Measurements from ENCODE around the gene SLC4A5.
"Not testable (repeated sequence)": the region's sequence is repeated elsewhere in the genome, so short reads cannot be mapped to it uniquely, and the experiment has no call there.

Gene SLC4A5

DNA sequence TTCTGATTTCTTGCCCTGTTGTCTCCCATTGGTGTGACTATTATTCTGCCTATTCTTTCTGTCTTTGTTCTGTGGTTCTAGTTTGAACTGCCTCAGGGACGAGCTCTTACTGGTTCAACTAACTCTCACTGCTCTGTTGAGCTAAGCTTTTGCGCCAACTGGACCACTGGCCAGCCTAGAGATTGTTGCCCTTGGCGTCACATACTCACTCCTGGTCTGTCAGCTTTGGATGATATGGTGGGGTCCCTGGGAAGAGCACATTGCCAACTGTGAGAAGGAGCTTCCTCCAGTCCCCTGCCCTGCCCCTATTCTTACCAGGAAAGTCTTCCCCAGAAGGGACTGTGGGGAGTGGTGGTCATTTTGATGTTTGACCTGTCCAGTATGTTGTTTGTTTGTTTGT lies 138.8 kb downstream of the SLC4A5 start:
- Mint-ChIP-seq H3K9me3 (no peaks in the 10 kb centered on the region), H3K36me3 (peaks cover 100% of the 10 kb centered on the region), H3K27ac (peak overlapping the region; percentile 95), H3K4me3 (peak overlapping the region; percentile 73), H3K4me1 (peaks cover 70% of the 10 kb centered on the region)
- no peak for ATAC-seq
- no peak for DNase-seq (ENCODE audit: low spot score in 2 of 2)

DNA sequence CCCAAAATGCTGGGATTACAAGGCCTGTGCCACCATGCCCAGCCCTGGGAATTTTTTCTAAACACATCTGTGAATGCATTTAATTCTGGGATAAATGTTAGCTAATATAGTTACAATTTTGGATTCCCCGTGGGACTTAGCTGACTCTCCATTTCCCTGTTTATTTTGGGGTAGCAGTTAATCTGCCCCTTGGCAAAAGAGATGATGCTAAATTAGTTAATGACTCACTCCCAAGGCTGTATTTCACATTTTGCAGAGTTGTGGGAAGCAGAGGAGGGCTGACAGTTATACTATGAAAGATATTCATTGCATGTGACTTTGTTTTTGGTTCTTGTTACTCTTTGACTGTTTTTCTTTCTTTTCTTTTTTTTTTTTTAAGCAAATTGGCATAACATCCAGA lies 141.6 kb downstream of the SLC4A5 start:
- peaks cover 69% of the 10 kb centered on the region for H3K4me1 Mint-ChIP-seq
- peak overlapping the region; percentile 100 for H3K27ac Mint-ChIP-seq
- peaks cover 90% of the 10 kb centered on the region for H3K36me3 Mint-ChIP-seq
- no peak for ATAC-seq
- peak overlapping the region; percentile 99 for H3K4me3 Mint-ChIP-seq
- DNase-seq (ENCODE audit: low spot score in 2 of 2) = no peak
- no peaks in the 10 kb centered on the region for H3K9me3 Mint-ChIP-seq

GRCh38 chr2:74201196-74201595 lies 142.0 kb downstream of the SLC4A5 start:
- H3K36me3 Mint-ChIP-seq = peaks cover 86% of the 10 kb centered on the region
- ATAC-seq = no peak
- H3K27ac Mint-ChIP-seq = peak overlapping the region; percentile 100
- no peak for DNase-seq (ENCODE audit: low spot score in 2 of 2)
- peaks cover 65% of the 10 kb centered on the region for H3K4me1 Mint-ChIP-seq
- no peaks in the 10 kb centered on the region for H3K9me3 Mint-ChIP-seq
- H3K4me3 Mint-ChIP-seq = peak overlapping the region; percentile 99

GRCh38 chr2:74199871-74200305 lies 143.3 kb downstream of the SLC4A5 start:
- Mint-ChIP-seq H3K36me3 (peaks cover 73% of the 10 kb centered on the region), H3K27ac (peak overlapping the region; percentile 100), H3K4me1 (peaks cover 52% of the 10 kb centered on the region), H3K4me3 (peak overlapping the region; percentile 99), H3K9me3 (no peaks in the 10 kb centered on the region)
- peak in 1 of 2 donors; percentile 71 for DNase-seq (ENCODE audit: low spot score in 2 of 2)
- ATAC-seq = no peak

DNA sequence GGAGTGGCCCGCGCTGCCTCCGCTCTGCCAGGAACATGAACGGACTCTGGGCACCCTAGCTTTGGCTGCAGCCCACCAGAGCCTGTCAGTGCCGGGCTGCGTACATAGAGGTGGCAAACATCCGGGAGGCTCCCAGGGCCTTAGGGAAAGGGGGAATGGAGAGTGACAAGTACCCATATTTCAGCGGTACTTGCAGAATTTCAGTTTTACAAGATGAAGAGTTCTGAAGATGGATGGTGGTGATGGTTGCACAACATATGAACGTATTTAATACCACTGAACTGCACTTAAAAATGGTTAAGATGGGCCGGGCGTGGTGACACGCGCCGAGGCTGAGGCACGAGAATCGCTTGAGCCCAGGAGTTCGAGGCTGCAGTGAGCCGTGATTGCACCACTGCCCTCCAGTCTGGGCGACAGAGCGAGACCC lies 143.9 kb downstream of the SLC4A5 start:
- DNase-seq (ENCODE audit: low spot score in 2 of 2) (no peak), ATAC-seq (no peak)
- H3K36me3 Mint-ChIP-seq = peaks cover 67% of the 10 kb centered on the region
- peaks cover 46% of the 10 kb centered on the region for H3K4me1 Mint-ChIP-seq
- H3K4me3 Mint-ChIP-seq = peak overlapping the region; percentile 99
- H3K9me3 Mint-ChIP-seq = no peaks in the 10 kb centered on the region
- H3K27ac Mint-ChIP-seq = peak overlapping the region; percentile 100

DNA sequence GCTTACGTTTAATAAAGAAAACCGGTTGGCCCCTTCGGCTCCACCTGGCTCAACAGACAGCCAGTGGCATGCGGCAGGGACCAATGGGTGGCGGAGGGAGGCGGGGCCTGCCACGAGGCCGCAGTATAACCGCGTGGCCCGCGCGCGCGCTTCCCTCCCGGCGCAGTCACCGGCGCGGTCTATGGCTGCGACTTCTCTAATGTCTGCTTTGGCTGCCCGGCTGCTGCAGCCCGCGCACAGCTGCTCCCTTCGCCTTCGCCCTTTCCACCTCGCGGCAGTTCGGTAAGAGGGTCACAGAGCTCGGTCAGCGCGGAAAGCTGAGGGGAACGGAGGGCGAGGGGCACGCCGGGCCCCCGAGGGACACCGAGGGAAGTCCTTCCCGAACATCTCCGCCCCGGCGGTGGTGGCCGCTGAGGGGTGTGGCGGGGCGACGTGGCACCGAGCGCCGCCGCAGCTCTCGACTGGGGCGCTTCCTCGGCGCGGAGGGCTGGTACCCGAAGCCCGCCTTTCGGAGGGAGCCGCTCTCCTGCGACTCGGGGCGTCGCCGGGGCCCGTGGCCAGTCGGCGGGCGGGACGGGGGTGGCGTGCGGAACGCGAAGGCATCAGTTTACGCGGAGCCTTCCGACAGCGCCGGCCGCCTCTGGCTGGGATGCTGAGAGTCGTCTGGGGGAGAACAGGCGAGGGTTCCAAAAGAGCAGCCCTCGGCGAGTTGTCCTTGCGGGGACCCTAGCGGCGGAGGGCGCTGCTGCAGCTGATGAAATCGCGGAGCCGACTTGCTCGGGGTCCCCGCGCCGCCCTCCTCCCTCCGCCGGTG lies 144.5 kb downstream of the SLC4A5 start, which contains the start of gene MTHFD2:
Gene MTHFD2 (plus strand): TSS at position 155 of the 814 bp plus-strand sequence. CDS start 27 bp downstream, at position 182.
- peak within 1 kb of the TSS; percentile 99 for H3K4me3 Mint-ChIP-seq
- H3K4me1 Mint-ChIP-seq = peaks cover 43% of the 10 kb centered on the region
- peak; percentile 94 for ATAC-seq
- H3K36me3 Mint-ChIP-seq = peaks cover 61% of the 10 kb centered on the region
- no peaks in the 10 kb centered on the region for H3K9me3 Mint-ChIP-seq
- peak within 1 kb of the TSS; percentile 100 for H3K27ac Mint-ChIP-seq
- peak; percentile 85 to 96 for DNase-seq (ENCODE audit: low spot score in 2 of 2)

DNA sequence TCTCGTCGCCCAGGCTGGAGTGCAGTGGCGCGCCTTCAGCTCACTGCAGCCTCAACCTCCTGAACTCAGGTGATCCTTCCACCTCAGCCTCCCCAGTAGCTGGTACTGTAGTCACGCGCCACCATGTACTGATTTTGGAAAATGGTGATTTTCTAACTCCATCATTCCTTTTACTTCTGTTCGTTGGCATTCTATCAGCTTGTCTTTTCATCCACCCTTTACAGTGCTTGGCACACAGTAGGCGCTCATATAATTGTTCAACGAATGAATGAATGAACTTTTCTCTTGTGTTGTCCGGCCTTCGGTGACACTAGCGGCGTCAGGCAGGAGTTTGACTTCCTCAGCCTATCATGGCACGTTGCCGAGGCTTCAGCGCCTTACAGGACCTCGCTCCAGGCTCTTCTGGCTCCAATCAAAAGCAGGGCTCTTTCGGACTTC lies 145.2 kb downstream of the SLC4A5 start:
- ATAC-seq (no peak), DNase-seq (ENCODE audit: low spot score in 2 of 2) (no peak)
- Mint-ChIP-seq H3K4me1 (peaks cover 43% of the 10 kb centered on the region), H3K9me3 (no peaks in the 10 kb centered on the region), H3K36me3 (peaks cover 55% of the 10 kb centered on the region), H3K4me3 (peak overlapping the region; percentile 99), H3K27ac (peak overlapping the region; percentile 100)

GRCh38 chr2:74197049-74197448 lies 146.2 kb downstream of the SLC4A5 start:
- H3K27ac Mint-ChIP-seq = no peak overlapping the region
- peaks cover 45% of the 10 kb centered on the region for H3K36me3 Mint-ChIP-seq
- peaks cover 43% of the 10 kb centered on the region for H3K4me1 Mint-ChIP-seq
- ATAC-seq (no peak), DNase-seq (ENCODE audit: low spot score in 2 of 2) (no peak)
- peak overlapping the region; percentile 99 for H3K4me3 Mint-ChIP-seq
- H3K9me3 Mint-ChIP-seq = no peaks in the 10 kb centered on the region

GRCh38 chr2:74194799-74195198 lies 148.4 kb downstream of the SLC4A5 start:
- peaks cover 23% of the 10 kb centered on the region for H3K4me1 Mint-ChIP-seq
- no peak overlapping the region for H3K27ac Mint-ChIP-seq
- ATAC-seq (no peak), DNase-seq (ENCODE audit: low spot score in 2 of 2) (no peak)
- peaks cover 22% of the 10 kb centered on the region for H3K36me3 Mint-ChIP-seq
- no peaks in the 10 kb centered on the region for H3K9me3 Mint-ChIP-seq
- H3K4me3 Mint-ChIP-seq = no peak overlapping the region

- no peaks in the 10 kb centered on the region for H3K4me1 Mint-ChIP-seq
- no peak overlapping the region for H3K27ac Mint-ChIP-seq
- H3K36me3 Mint-ChIP-seq = no peaks in the 10 kb centered on the region
- DNase-seq (ENCODE audit: low spot score in 2 of 2) (no peak), ATAC-seq (no peak)
- no peak overlapping the region for H3K4me3 Mint-ChIP-seq
- H3K9me3 Mint-ChIP-seq = no peaks in the 10 kb centered on the region
Measured at GRCh38 chr2:74191596-74192380, 151.4 kb downstream of the SLC4A5 start.

- Mint-ChIP-seq H3K4me3 (no peak overlapping the region), H3K27ac (no peak overlapping the region), H3K9me3 (no peaks in the 10 kb centered on the region), H3K4me1 (peaks cover 11% of the 10 kb centered on the region), H3K36me3 (peaks cover 6% of the 10 kb centered on the region)
- DNase-seq (ENCODE audit: low spot score in 2 of 2) = no peak
- no peak for ATAC-seq
Measured at GRCh38 chr2:74188696-74189095, 154.5 kb downstream of the SLC4A5 start.

- no peak for DNase-seq (ENCODE audit: low spot score in 2 of 2)
- Mint-ChIP-seq H3K36me3 (peaks cover 6% of the 10 kb centered on the region), H3K27ac (no peak overlapping the region), H3K9me3 (no peaks in the 10 kb centered on the region), H3K4me1 (peaks cover 11% of the 10 kb centered on the region), H3K4me3 (no peak overlapping the region)
- ATAC-seq = no peak
Measured at GRCh38 chr2:74188018-74188601, 155.1 kb downstream of the SLC4A5 start.

- DNase-seq (ENCODE audit: low spot score in 2 of 2); H3K36me3 Mint-ChIP-seq; H3K4me3 Mint-ChIP-seq; ATAC-seq; H3K9me3 Mint-ChIP-seq: not testable (repeated sequence)
- Mint-ChIP-seq H3K4me1 (peaks cover 11% of the 10 kb centered on the region), H3K27ac (peak overlapping the region; percentile 86)
Measured at GRCh38 chr2:74186706-74187105, 156.5 kb downstream of the SLC4A5 start.

- H3K36me3 Mint-ChIP-seq = peaks cover 6% of the 10 kb centered on the region
- H3K27ac Mint-ChIP-seq = peak overlapping the region; percentile 86
- H3K4me1 Mint-ChIP-seq = peaks cover 11% of the 10 kb centered on the region
- ATAC-seq (peak; percentile 95), DNase-seq (ENCODE audit: low spot score in 2 of 2) (peak in 1 of 2 donors; percentile 75)
- H3K9me3 Mint-ChIP-seq = no peaks in the 10 kb centered on the region
- peak overlapping the region; percentile 53 for H3K4me3 Mint-ChIP-seq
Measured at GRCh38 chr2:74186038-74186437, 157.2 kb downstream of the SLC4A5 start.

- Mint-ChIP-seq H3K27ac (no peak overlapping the region), H3K36me3 (peaks cover 11% of the 10 kb centered on the region), H3K4me3 (no peak overlapping the region), H3K4me1 (peaks cover 11% of the 10 kb centered on the region), H3K9me3 (no peaks in the 10 kb centered on the region)
- DNase-seq (ENCODE audit: low spot score in 2 of 2) (no peak), ATAC-seq (no peak)
Measured at GRCh38 chr2:74183878-74184277, 159.3 kb downstream of the SLC4A5 start.
